ENCODE data around the gene ZBTB8A. TPM values are rescaled to one million over a fixed set of nuclear protein-coding genes. Genes with fewer than 3 reads are reported as not detected.
"Not testable (repeated sequence)": the region's sequence is repeated elsewhere in the genome, so short reads cannot be mapped to it uniquely, and the experiment has no call there.

Gene ZBTB8A
- polyA plus RNA-seq, 6 donors from 2014 or later, result not detected

GRCh38 chr1:32636914-32637645 lies 97.9 kb downstream of the ZBTB8A start:
- DNase-seq (no peak), ATAC-seq (ENCODE audit: low read depth in 2 of 2) (no peak)
- peak overlapping the region in 4 of 6 donors; percentile 11 to 94 (median 63) for H3K27ac Mint-ChIP-seq
- H3K27me3 Mint-ChIP-seq, result no peaks in the 10 kb centered on the region
- H3K9me3 Mint-ChIP-seq, result no peaks in the 10 kb centered on the region
- peaks cover 0 to 3% (median 0%) of the 10 kb centered on the region in 3 donors for H3K4me1 Mint-ChIP-seq
- peaks cover 0 to 10% of the 10 kb centered on the region in 2 donors for H3K36me3 Mint-ChIP-seq
- no peak overlapping the region for H3K4me3 Mint-ChIP-seq

- no peaks in the 10 kb centered on the region for H3K27me3 Mint-ChIP-seq
- DNase-seq (no peak), ATAC-seq (ENCODE audit: low read depth in 2 of 2) (no peak)
- no peak overlapping the region for H3K4me3 Mint-ChIP-seq
- no peak overlapping the region for H3K27ac Mint-ChIP-seq
- no peaks in the 10 kb centered on the region for H3K9me3 Mint-ChIP-seq
- peaks cover 0 to 5% (median 3%) of the 10 kb centered on the region in 3 donors for H3K4me1 Mint-ChIP-seq
- no peaks in the 10 kb centered on the region for H3K36me3 Mint-ChIP-seq
These were observed 100.4 kb downstream of the ZBTB8A start for GRCh38 chr1:32639489-32640075.

- peaks cover 2 to 12% (median 3%) of the 10 kb centered on the region in 3 donors for H3K4me1 Mint-ChIP-seq
- H3K27ac Mint-ChIP-seq, result not testable (repeated sequence)
These were observed 103.1 kb downstream of the ZBTB8A start for GRCh38 chr1:32642292-32642827.

GRCh38 chr1:32644426-32644825 lies 105.2 kb downstream of the ZBTB8A start:
- H3K27ac Mint-ChIP-seq, result no peak overlapping the region
- ATAC-seq (ENCODE audit: low read depth in 2 of 2), result no peak
- H3K9me3 Mint-ChIP-seq, result no peaks in the 10 kb centered on the region
- H3K4me3 Mint-ChIP-seq, result peak overlapping the region in 1 of 8 donors; percentile 70
- no peaks in the 10 kb centered on the region for H3K36me3 Mint-ChIP-seq
- H3K27me3 Mint-ChIP-seq, result no peaks in the 10 kb centered on the region
- H3K4me1 Mint-ChIP-seq, result peaks cover 12 to 29% (median 19%) of the 10 kb centered on the region in 3 donors
- DNase-seq, result no peak

More at GRCh38 chr1:32642292-32642827, 103.1 kb downstream of the ZBTB8A start:
- H3K9me3 Mint-ChIP-seq; H3K36me3 Mint-ChIP-seq; H3K27me3 Mint-ChIP-seq; H3K4me3 Mint-ChIP-seq; DNase-seq; ATAC-seq (ENCODE audit: low read depth in 2 of 2): not testable (repeated sequence)

GRCh38 chr1:32647308-32648134 lies 108.3 kb downstream of the ZBTB8A start:
- Mint-ChIP-seq H3K4me1 (peaks cover 17 to 52% (median 31%) of the 10 kb centered on the region in 3 donors), H3K27me3 (no peaks in the 10 kb centered on the region)

GRCh38 chr1:32650248-32650751 lies 111.1 kb downstream of the ZBTB8A start, which contains the start of gene ZBTB8OS:
Gene ZBTB8OS (minus strand): TSS chr1:32650550. CDS start chr1:32650529, 21 bp downstream.
- ATAC-seq (ENCODE audit: low read depth in 2 of 2) (peak; percentile 72), DNase-seq (peak; percentile 89)
- peaks cover 23 to 64% (median 49%) of the 10 kb centered on the region in 3 donors for H3K4me1 Mint-ChIP-seq
- peak within 1 kb of the TSS; percentile 87 to 99 (median 96) for H3K4me3 Mint-ChIP-seq
- no peaks in the 10 kb centered on the region for H3K27me3 Mint-ChIP-seq
- no peaks in the 10 kb centered on the region for H3K9me3 Mint-ChIP-seq
- H3K27ac Mint-ChIP-seq, result peak within 1 kb of the TSS; percentile 97 to 100 (median 99)
- H3K36me3 Mint-ChIP-seq, result peaks cover 2 to 3% of the 10 kb centered on the region in 2 donors

More at GRCh38 chr1:32647308-32648134, 108.3 kb downstream of the ZBTB8A start:
- ATAC-seq (ENCODE audit: low read depth in 2 of 2), result no peak
- Mint-ChIP-seq H3K4me3 (peak overlapping the region in 5 of 8 donors; percentile 31 to 92 (median 58)), H3K27ac (peak overlapping the region in 4 of 6 donors; percentile 8 to 97 (median 69)), H3K9me3 (no peaks in the 10 kb centered on the region), H3K36me3 (no peaks in the 10 kb centered on the region)
- no peak for DNase-seq

GRCh38 chr1:32650752-32651460 lies 111.7 kb downstream of the ZBTB8A start, which contains the start of gene RBBP4:
Gene RBBP4 (plus strand): TSS chr1:32651208. CDS start chr1:32651307, 99 bp downstream.
- peak within 1 kb of the TSS; percentile 87 to 99 (median 96) for H3K4me3 Mint-ChIP-seq
- H3K9me3 Mint-ChIP-seq, result no peaks in the 10 kb centered on the region
- ATAC-seq (ENCODE audit: low read depth in 2 of 2), result peak; percentile 77 to 79

GRCh38 chr1:32651461-32652073 lies 112.3 kb downstream of the ZBTB8A start:
- Mint-ChIP-seq H3K4me3 (peak overlapping the region; percentile 87 to 99 (median 96)), H3K27ac (peak overlapping the region; percentile 94 to 100 (median 99)), H3K9me3 (no peaks in the 10 kb centered on the region), H3K4me1 (peaks cover 28 to 65% (median 56%) of the 10 kb centered on the region in 3 donors), H3K36me3 (peaks cover 8 to 10% of the 10 kb centered on the region in 2 donors), H3K27me3 (no peaks in the 10 kb centered on the region)
- ATAC-seq (ENCODE audit: low read depth in 2 of 2), result no peak
- no peak for DNase-seq

More at GRCh38 chr1:32650752-32651460, 111.7 kb downstream of the ZBTB8A start, which contains the start of gene RBBP4:
- Mint-ChIP-seq H3K27me3 (no peaks in the 10 kb centered on the region), H3K36me3 (peaks cover 8 to 9% of the 10 kb centered on the region in 2 donors), H3K4me1 (peaks cover 28 to 63% (median 55%) of the 10 kb centered on the region in 3 donors), H3K27ac (peak within 1 kb of the TSS; percentile 97 to 100 (median 99))
- DNase-seq, result peak; percentile 99

GRCh38 chr1:32652244-32652962 lies 113.2 kb downstream of the ZBTB8A start:
- DNase-seq, result no peak
- Mint-ChIP-seq H3K4me1 (peaks cover 31 to 67% (median 60%) of the 10 kb centered on the region in 3 donors), H3K9me3 (no peaks in the 10 kb centered on the region), H3K27me3 (no peaks in the 10 kb centered on the region), H3K4me3 (peak overlapping the region; percentile 87 to 99 (median 96)), H3K27ac (peak overlapping the region; percentile 94 to 100 (median 99)), H3K36me3 (peaks cover 12 to 14% of the 10 kb centered on the region in 2 donors)
- ATAC-seq (ENCODE audit: low read depth in 2 of 2), result no peak

All from naive B cell (primary cell).